ENCODE results near the gene BFSP1.

Gene BFSP1

DNA sequence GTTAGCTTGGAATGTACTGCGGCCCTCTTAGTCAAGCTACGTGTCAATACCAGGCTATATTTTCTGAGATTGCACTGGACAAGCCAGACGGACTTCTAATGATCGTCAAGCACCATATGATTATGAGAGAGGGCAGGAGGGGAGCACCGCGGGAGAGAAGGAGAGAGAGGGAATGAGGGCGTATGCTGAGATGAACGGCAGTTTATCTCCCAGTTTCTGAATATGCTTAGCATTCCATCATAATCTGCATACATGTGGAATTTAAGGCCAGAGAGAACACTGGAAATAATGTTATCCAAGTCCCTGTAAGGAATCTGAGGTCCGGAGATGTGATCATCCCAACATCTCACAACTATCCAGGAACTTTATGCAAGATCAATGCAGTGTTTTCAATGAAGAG is 60.2 kb downstream of the BFSP1 start:
- Mint-ChIP-seq H3K4me1 (peaks cover 9% of the 10 kb centered on the region), H3K36me3 (ENCODE audit: low read depth) (no peaks in the 10 kb centered on the region), H3K4me3 (no peak overlapping the region), H3K9me3 (no peaks in the 10 kb centered on the region), H3K27ac (no peak overlapping the region), H3K27me3 (ENCODE audit: low read depth) (peaks cover 11% of the 10 kb centered on the region)
- TF ChIP-seq, protein P1, sequence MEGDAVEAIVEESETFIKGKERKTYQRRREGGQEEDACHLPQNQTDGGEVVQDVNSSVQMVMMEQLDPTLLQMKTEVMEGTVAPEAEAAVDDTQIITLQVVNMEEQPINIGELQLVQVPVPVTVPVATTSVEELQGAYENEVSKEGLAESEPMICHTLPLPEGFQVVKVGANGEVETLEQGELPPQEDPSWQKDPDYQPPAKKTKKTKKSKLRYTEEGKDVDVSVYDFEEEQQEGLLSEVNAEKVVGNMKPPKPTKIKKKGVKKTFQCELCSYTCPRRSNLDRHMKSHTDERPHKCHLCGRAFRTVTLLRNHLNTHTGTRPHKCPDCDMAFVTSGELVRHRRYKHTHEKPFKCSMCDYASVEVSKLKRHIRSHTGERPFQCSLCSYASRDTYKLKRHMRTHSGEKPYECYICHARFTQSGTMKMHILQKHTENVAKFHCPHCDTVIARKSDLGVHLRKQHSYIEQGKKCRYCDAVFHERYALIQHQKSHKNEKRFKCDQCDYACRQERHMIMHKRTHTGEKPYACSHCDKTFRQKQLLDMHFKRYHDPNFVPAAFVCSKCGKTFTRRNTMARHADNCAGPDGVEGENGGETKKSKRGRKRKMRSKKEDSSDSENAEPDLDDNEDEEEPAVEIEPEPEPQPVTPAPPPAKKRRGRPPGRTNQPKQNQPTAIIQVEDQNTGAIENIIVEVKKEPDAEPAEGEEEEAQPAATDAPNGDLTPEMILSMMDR (IDR thresholded peaks at IDR 0.05; ENCODE audit: unreplicated experiment in 3 of 3) = no peak

DNA sequence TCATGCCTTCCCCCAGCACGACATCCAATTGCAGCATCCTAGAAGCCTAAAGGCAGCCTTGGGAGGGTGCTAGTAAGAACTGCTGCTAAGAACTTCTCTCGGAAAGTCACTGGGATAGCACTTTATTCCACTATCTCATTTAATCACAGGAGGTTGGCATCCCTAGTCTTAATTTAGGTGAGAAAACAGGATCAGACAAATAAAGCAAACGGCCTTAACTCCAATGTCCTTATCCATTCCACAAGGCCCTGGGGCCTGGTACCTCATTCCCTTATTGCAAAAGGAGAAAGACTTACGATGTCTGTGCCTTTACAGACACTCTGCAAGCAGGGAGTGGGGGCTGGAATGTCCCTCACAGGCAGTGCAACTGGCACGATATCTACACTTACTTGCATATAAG is 60.7 kb downstream of the BFSP1 start:
- H3K27ac Mint-ChIP-seq = no peak overlapping the region
- no peak overlapping the region for H3K4me3 Mint-ChIP-seq
- H3K4me1 Mint-ChIP-seq = peaks cover 9% of the 10 kb centered on the region
- no peaks in the 10 kb centered on the region for H3K36me3 Mint-ChIP-seq (ENCODE audit: low read depth)
- peaks cover 11% of the 10 kb centered on the region for H3K27me3 Mint-ChIP-seq (ENCODE audit: low read depth)
- TF ChIP-seq, protein P1 (IDR thresholded peaks at IDR 0.05; ENCODE audit: unreplicated experiment in 3 of 3) = no peak
- no peaks in the 10 kb centered on the region for H3K9me3 Mint-ChIP-seq

DNA sequence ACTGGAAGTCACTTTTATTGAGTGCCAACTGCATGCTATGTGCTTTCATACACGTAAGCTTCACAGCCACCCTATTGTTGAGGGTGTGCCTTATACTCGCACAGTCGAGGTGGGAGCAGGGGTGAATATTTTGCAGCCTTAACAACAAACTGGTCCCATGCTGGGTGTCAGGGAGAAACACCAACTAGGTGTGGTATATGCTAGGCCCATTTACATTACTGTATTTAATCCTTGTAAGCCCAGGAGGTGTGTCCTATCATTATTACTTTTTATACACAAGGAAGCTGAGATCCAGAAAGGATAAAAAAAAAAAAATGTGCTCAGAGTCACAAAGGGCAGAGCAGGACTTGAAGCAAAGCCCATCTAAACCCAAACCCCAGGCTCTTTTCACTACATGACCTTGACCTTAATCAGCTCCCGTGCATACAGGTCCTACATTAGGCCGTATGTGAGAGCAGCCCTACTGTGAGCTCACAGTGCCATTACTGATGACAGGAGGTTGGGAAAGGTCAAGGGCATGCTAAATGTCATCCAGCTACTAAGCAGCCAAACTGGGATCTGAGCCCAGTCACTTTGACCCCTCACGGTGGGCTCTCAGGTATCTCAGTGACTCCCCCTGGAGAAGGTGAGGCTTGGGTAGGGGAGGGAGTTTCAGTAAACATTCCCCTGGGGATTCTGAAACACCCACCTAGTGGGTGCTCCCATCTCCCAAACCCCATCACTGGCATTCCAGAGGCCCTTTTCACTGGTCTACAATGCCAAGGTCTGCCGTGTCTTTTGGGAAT is 61.7 kb downstream of the BFSP1 start:
- TF ChIP-seq, protein P1 (IDR thresholded peaks at IDR 0.05; ENCODE audit: unreplicated experiment in 3 of 3) = no peak
- Mint-ChIP-seq H3K4me1 (peaks cover 9% of the 10 kb centered on the region), H3K9me3 (no peaks in the 10 kb centered on the region), H3K27ac (no peak overlapping the region), H3K27me3 (ENCODE audit: low read depth) (peaks cover 11% of the 10 kb centered on the region), H3K36me3 (ENCODE audit: low read depth) (no peaks in the 10 kb centered on the region), H3K4me3 (no peak overlapping the region)

DNA sequence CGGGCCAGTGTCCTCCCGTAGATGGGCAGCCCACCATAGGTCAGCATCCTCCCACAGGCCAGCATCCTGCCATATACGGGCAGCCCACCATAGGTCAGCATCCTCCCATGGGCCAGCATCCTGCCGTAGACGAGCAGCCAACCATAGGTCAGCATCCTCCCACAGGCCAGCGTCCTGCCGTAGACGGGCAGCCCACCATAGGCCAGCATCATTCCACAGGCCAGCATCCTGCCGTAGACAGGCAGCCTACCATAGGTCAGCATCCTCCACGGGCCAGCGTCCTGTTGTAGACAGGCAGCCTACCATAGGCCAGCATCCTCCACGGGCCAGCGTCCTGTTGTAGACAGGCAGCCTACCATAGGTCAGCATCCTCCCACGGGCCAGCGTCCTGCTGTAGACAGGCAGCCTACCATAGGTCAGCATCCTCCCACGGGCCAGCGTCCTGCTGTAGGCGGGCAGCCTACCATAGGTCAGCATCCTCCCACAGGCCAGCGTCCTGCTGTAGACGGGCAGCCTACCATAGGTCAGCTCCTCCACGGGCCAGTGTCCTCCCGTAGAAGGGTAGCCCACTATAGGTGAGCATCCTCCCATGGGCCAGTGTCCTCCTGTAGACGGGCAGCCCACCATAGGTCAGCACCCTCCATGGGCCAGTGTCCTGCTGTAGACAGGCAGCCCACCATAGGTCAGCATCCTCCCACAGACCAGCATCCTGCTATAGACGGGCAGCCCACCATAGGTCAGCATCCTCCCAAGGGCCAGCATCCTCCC is 62.9 kb downstream of the BFSP1 start:
- no peaks in the 10 kb centered on the region for H3K36me3 Mint-ChIP-seq (ENCODE audit: low read depth)

DNA sequence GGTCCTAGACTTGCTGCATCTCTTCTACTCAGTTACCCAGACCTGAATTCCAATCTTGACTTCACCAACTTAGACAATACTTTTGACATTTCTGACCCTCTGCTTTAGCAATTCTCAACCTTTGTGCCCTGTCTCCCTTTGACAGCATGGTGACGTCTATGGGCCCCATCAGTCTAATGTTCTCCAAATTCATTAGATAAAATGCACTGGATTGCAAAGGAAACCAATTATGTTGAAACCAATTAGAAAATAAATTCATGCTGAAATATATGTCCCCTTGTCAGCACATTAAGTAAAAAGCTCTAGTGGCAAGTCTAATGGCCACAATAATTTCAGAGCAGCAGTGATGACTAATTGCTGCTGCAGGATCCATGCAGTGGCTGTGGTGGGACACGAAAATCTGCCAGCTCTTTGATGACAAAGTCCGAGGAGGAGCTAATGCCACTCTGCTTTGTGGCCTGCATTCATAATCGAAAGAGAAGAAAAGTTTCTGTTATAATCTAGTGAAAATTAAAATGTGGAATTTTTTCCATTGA is 64.0 kb downstream of the BFSP1 start:
- Mint-ChIP-seq H3K27ac (no peak overlapping the region), H3K36me3 (ENCODE audit: low read depth) (no peaks in the 10 kb centered on the region), H3K4me1 (no peaks in the 10 kb centered on the region), H3K4me3 (no peak overlapping the region), H3K27me3 (ENCODE audit: low read depth) (peaks cover 3% of the 10 kb centered on the region), H3K9me3 (peaks cover 3% of the 10 kb centered on the region)
- TF ChIP-seq, protein P1 (IDR thresholded peaks at IDR 0.05; ENCODE audit: unreplicated experiment in 3 of 3) = no peak

More for the DNA sequence above, 62.9 kb downstream of the BFSP1 start:
- H3K4me1 Mint-ChIP-seq = peaks cover 2% of the 10 kb centered on the region
- peaks cover 3% of the 10 kb centered on the region for H3K9me3 Mint-ChIP-seq
- no peak overlapping the region for H3K4me3 Mint-ChIP-seq
- no peak overlapping the region for H3K27ac Mint-ChIP-seq
- TF ChIP-seq, protein P1 (IDR thresholded peaks at IDR 0.05; ENCODE audit: unreplicated experiment in 3 of 3) = no peak
- peaks cover 5% of the 10 kb centered on the region for H3K27me3 Mint-ChIP-seq (ENCODE audit: low read depth)

All from nephron (organoid).